Measurements from ENCODE around the gene POLR1D.

DNA sequence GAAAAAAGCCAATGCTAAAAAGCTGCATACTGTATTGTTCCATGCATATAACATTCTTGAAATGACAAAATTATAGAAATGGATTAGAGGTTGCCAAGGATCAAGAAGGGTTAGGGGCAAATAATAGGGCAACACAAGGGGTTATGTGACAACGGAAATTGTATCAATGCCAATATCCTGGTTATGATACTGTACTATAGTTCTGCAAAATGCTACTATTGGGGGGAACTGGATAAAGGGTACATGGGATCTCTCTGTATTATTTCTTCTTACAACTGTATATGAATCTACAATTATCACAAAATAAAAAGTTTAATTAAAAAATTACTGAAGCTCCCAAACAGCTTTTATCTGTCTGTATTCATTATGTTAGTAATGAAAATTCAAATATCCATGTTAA, 33.3 kb upstream of the POLR1D start:
- TF ChIP-seq, protein P1, sequence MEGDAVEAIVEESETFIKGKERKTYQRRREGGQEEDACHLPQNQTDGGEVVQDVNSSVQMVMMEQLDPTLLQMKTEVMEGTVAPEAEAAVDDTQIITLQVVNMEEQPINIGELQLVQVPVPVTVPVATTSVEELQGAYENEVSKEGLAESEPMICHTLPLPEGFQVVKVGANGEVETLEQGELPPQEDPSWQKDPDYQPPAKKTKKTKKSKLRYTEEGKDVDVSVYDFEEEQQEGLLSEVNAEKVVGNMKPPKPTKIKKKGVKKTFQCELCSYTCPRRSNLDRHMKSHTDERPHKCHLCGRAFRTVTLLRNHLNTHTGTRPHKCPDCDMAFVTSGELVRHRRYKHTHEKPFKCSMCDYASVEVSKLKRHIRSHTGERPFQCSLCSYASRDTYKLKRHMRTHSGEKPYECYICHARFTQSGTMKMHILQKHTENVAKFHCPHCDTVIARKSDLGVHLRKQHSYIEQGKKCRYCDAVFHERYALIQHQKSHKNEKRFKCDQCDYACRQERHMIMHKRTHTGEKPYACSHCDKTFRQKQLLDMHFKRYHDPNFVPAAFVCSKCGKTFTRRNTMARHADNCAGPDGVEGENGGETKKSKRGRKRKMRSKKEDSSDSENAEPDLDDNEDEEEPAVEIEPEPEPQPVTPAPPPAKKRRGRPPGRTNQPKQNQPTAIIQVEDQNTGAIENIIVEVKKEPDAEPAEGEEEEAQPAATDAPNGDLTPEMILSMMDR (IDR thresholded peaks at IDR 0.05; ENCODE audit: low read length), result no peak
- no peak for TF ChIP-seq EZH2 (IDR thresholded peaks at IDR 0.05; ENCODE audit: borderline replicate concordance, low read length)
